Activated effector memory CD4-positive, alpha-beta T cell treated with anti-CD3 and anti-CD28 coated beads, Interleukin-2, amount 50 U/mL, for 16 hours (primary cell): Measurements from ENCODE around the gene ATG10.

Experiments
- DNase-seq: peaks from one replicate; pipeline ENCODE4 v3.0.0-alpha.2; 2020

The ATG10 gene

DNA sequence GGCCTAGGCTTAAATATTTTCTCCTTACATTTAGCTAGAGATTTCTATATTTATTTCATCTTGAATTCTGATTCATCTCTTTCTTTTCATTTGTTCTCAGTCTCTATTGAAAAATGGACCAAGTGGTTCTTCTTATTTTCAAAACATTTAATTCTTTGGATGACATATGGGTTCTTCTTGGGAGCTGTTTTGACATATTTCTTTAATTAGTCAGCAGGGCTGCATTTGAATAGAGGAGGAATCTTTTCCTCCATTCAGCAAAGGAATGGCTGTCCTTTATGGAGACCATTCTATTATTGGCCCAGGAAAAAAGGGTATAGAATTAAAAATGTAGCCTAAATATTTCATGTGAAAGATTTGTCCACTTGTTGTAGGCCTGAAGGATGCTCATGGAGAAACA lies 196.5 kb downstream of the ATG10 start:
- no peak for DNase-seq

DNA sequence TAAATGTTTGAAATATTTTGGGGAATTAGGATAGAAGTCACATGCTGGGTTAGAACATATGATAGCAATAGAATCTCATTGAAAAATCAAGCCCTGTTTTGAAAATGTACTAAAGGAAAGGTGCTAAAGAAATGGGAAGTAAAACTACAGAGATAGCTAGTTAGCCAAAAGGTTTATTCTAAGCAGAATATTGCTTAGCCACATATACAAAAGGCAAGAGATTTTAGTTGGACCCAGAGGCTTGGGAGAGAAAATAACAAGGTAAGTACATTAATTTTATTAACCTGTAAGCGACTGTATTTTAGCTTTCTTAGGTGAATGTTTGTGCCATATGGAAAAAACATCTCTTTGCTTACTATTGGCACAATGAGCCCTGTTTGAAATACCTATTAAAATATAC lies 198.1 kb downstream of the ATG10 start:
- DNase-seq: no peak

DNA sequence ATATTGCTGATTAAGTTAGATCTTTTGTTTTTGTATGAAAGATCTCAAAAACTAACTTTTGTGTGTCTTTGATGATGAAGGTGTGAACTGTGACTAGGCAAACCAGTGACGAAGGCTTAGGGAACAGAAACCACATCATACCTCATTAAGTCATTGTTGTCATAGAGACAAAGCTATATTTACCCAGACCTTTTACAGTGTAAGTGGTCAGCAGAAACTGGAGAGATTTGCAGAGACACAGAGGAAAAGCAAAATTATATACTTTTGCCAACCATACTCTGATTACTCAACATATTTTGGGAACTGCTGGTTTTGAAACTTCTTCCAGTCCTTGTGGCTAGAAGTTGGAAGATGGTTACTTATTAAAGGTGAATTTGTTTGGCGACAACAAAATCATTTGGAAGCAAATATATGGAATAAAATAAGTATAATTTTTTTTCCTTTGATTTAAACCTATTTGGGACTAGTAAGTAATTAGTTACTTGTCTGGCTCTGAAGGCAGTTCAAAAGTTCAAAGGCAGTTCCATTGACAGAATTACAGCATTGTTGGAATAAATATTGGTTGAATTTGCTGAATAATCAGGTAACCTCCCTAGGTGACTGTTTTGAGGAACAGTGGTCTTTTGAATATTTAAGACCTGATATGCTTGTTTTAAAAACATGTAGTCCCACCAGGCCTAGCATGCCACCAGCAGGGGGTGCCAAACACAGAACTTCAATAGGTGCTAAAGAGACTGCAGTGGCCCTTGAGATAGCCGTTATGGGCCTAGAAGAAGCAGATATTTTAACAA lies 202.5 kb downstream of the ATG10 start:
- peak; percentile 84 for DNase-seq

DNA sequence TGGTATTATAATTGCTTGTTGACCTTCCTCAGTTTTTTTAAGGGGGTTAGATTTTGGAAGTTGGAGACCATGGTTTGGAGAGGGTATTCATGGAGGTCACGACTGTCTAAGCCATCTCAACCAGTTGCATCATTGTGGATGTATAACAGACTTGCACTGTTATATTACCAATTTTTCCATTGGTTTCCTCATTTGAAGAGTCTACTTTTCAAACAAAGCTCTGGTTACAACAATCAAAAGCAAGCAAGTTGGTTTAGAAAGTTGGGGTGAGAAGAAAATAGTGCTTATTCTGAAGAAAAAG lies 203.0 kb downstream of the ATG10 start:
- no peak for DNase-seq

DNA sequence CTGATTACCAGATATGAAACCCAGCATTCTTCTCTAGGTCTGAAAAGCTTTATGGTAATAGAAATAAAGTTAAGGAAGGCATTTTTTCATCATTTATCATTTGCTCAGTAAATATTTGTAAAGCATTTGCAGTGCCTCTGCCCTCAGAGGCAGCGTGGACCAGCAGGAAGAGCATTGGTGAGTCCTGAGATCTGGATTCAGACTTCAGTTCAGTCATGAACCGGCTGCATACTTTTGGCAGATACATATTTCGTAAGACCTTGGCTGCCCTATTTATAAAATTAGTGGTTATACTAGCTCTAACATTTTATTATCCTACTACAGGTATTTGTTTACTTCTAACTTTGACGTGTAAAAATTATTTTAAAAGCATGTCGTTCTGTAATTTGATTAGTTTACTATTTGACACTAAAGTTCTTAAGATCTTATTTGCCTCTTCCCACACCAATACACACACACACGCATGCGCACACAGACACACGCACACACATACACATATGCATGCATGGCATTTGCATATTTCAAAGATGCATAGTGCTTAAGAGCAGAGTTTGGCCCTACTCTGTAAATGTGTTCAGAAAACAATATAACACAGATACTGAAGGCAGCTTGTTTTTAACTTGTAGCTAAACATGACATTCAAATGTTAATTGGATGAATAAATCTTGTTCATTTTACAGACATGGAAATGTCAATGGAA lies 204.4 kb downstream of the ATG10 start:
- no peak for DNase-seq

DNA sequence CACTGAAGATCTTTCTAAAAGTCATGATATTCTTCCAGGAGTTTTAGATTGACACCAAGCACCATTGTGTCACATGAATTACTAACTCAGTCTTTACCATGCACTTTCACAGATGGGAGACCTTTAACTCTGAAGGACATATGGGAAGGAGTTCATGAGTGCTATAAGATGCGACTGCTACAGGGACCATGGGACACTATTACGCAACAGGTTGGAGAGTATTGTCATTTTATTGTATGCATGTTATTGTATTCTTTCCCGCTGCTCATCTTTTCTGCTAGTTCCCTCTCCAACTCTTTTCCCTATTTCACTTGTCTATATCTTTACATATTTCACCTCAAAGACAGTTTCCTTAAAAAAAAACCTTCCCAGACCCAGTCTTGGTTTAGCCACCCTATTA lies 206.6 kb downstream of the ATG10 start:
- DNase-seq: no peak

DNA sequence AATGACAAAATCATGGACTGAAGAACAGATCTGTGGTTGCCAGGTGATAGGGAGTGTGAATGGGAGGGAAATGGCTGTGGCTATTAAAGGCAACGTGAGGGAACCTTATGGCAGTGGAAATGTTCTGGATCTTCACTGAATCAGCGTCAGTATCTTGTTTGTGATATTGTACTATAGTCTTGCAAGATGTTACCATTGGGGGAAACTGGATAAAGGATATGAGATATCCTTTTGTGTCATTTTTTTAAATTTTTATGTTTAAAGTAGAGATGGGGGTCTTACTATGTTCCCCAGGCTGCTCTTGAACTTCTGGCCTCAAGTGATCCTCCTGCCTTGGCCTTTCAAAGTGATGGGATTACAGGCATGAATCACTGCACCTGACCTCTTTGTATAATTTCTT lies 210.8 kb downstream of the ATG10 start:
- no peak for DNase-seq

DNA sequence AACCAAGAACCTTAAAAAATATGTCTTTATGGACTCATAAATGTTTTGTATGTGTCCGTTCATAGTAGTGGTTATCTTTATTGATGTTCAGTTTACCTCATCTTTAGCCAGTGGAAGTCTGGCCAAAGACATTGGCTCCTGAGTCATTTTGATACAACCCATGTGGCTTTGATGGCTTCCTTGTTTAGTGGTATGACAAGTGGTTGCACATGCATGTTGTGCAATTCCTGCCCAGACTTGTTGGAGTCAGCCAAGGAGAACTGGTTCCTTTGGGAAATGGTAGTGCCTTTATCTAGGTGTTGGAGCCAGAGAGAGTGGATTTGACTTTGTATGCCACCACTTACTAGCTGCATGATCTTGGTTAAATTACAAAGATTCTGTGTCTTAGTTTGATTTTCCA lies 212.0 kb downstream of the ATG10 start:
- no peak for DNase-seq

DNA sequence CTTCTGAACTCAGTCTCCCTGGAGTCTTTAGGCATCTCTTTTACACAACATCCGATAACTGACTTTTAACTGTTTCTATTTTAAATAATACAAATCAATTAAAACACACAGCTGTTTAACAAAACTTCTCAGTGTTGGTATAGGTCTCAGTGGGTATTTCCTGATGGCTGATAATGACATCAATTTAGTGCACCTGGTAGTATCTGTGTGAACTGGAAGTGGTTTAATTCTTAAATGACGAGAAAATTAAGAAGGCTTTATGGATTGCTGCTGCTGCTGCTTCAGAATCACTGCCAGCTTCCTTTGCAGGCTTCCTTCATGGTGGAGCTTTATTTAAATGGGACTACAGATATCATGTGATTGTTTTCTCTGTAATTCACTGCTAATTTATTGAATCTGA lies 214.0 kb downstream of the ATG10 start:
- no peak for DNase-seq

DNA sequence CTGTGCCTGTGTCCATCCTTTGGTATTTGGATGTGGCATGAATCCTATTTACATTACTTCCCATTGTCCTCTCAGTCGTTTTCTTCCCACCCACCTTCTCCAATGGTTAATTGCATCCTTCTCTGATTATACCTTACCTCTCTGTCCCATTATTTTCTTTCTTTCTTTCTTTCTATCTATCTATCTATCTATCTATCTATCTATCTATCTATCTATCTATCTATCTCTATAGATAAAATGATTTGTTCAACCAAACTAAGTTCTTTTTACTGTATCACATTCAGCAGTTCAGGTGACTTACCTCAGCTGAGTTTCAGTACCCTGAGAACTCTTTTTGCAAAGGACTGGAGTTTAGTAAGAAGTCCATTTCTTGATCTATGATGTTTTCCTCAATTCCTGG lies 225.7 kb downstream of the ATG10 start:
- no peak for DNase-seq

DNA sequence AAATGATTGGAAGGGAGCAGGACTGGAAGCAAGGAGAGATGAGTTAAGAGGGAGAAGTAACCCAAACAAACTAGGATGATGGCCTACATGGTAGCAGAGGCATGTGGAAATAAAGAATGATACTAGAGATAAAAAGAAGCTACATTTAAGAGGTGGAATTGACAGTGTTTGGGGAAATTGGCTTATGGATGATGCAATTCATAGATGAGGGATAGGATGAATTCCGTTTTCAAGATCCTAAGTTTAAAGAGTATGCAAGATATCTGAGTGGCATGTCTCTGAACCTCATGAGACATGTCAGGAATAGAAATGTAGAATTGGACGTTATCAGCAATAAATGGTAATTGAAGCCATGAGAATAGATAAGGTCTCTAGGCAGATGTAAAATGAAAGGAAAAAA lies 232.7 kb downstream of the ATG10 start:
- DNase-seq: no peak

DNA sequence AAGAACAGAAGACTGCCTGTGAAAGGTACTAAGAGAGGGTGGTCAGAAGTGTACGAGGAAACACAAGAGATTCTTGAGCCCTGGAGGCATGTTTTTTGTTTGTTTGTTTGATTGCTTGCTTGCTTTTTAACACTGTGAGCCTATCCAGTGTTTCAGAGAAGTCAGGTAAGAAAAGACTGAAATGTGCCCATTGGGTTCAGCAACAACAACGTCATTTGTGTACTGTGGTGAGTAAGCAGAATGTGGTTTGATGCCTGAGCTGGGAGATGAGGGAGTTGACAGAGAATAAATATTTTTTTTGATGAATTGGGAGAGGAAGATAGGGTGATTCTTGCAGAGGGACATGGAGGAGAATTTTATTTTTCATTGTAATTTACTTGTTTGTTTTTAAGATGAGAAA lies 233.2 kb downstream of the ATG10 start:
- no peak for DNase-seq

DNA sequence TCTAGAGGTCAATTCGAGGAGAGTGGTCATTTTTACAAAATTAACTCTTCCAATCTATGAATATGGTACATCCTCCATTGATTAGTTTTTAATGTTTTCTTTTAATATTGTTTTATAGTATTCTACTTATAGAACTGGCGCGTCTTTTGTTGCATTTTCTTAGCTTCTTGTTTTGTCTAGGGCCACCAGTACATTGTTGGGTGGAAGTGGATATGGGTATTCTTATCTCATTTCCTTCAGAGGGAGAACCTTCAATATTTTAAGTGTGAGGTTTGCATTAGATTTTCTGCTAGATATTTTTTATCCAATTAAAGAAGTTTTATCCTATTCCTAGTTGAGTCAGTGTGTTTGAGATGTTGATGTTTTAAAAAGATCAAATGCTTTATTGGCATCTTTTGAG lies 236.5 kb downstream of the ATG10 start:
- no peak for DNase-seq

DNA sequence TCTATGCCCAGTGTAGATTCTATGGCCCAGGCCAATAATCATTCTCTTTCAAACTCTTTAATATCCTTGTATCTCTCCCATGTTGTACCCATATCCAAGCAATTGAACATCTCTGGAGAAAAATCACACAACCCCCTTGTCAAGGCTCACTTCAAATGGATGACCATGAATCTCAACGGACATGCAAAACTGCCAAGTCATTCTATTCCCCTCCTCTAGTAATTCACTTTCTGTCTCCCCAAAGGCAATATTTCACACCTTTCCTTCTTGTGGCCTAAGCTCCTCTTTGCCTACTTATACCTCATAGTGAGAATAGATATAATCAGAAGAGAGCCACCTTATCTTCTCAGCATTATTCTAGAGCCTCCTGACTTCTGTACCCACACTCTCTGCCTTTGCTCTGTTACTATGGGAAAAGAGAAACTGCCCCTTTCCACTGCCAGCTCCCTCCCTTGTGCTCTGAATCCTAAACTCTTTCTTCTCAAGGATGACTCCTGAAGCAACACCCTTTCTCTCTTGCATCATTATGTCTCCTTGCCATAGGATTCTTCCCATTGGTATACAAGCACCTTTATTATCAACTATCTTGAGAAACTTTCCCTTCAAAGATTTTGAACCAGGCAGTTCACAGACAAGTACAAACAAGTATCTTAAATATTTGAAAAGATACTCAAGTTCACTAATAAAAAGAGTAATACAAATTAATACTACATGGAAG lies 240.2 kb downstream of the ATG10 start:
- DNase-seq: no peak

DNA sequence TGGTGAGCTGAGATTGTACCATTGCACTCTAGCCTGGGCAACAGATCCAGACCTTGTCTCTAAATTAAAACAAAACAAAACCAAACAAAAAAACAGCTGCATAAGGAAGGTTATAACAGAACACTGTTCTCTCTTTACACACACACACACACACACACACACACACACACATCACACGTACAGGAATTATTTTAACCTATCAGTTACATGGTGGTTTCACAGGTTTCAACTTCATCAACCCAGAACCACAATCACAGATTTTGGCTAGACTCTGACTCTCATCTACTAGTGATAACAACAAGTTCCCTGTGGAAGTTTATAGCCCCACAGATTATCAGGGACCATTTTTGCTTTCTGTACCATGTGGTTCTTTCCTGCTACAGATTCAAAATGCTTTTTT lies 246.1 kb downstream of the ATG10 start:
- no peak for DNase-seq

DNA sequence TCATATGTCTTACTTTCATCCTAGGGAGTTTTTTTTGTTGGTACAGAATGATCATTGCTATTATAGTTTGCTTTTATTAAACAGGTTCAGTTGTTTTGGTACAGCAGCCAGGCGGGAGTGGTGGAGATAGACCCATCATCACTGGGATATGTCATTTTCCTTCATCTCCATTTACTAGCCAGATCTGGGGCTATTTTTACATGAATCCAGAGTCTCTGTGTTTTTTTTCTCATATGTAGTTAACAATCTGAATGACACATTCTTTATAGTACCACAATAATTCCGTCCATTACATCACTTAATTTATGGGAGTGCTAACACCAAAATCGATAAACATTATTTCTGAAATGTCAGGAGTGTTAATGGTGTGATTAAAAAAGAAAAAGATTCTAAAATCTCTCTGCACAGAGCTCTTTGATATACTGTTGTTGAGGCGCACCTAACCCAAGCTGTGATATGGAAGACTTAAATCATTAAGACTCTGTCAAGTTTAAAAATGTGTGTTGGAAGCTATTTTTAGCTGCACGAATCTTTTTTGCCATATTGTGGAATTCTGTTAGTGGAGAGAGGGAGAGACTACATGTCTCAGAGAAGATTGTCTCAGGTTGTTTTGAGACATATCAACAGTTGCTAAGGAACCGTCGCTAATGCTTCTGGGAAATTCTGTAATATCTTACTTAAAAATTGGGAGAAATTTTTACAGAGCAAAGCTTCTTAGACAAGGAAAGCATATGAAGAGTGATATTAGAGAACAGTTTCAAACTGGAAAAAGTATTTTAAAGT lies 246.7 kb downstream of the ATG10 start:
- DNase-seq: no peak

DNA sequence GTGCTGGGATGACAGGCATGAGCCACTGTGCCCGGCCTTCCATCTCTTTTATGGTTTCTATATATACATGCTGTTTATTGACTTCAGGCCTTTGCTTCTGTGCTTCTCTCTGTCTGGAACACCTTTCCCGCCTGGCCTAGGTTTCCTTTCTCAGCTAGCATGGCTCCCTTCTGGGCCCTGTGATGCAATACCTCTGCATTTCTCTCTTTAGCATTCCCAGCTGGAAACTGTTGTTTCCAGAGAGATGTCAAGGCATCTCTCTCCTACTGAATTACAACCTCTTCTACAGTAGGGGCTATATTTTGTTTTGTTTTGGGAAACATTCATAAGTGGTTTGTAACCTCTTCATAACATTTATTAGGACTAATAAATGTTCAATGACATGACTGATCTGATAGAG lies 249.2 kb downstream of the ATG10 start:
- no peak for DNase-seq

DNA sequence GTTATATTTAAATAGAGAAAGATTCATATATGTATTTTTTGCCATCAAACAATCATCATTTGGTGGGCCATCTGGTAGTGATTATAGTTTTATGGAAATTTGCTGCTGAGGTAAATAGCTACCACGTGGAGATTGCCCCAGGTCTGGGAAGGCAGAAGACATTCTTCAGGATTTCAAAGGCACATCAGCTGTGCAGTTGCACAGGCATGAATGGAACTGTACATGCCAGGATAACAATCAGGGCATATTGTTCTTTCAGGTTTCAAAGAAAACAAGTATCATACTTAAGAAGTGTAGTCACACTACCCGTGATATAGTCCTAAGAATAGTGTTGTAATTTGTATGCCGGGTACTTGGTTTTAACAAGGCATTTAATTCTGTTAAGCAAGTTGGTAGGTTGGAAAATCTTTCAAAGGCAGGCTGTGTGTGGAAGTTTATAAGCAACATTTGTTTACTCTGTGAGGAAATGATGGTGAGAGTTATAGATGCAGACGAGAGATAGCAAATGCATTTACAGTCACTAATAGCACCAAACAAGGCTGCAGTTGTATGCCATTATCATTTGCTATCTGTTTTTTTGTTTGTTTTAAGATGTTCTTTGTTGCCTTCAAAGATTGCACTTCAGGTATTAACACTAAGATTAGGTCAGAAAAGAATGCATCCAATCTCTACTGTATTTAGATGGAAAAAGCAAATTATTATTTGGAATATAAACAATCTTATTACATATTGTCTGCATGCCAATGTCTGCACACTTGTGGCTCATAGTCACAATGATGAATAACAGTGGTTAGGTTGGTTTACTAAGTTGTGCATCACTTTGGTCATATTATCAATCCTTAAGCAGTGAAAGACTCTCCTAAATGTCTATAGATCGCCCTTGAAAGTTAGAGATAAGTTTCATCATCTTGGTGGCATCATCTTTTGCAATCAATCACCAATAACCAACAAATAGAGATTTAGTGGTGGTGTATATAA lies 251.1 kb downstream of the ATG10 start:
- no peak for DNase-seq

DNA sequence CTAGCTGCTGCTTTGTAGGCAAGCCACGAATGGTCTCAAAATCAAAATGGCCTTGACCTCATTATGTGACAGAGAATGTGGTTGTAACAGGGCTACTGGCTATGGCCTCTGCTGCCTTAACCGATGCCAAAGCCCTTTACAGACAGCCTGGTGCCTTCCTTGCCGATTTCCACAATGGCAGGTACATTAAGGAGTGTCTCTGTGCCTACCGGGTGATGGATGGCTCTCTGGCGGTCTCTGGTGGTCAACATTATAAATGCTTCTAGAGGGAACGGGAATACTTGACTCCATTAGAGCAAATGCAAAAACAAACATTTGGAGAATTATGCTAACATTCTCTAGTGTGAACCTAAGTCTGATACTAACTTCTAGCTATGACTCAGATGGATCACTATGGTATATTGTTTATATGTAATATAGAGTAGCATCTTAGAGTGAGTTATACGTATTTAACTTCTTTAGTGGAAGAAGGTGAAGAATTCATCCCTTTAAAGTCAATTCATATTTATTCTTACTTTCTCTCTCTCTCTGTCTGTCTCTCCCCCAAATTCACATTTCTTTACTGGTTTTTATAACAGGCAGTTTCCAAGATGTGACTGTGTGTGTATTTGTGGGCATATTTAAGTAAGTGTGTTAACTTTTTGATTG lies 253.8 kb downstream of the ATG10 start:
- peak; percentile 81 for DNase-seq

DNA sequence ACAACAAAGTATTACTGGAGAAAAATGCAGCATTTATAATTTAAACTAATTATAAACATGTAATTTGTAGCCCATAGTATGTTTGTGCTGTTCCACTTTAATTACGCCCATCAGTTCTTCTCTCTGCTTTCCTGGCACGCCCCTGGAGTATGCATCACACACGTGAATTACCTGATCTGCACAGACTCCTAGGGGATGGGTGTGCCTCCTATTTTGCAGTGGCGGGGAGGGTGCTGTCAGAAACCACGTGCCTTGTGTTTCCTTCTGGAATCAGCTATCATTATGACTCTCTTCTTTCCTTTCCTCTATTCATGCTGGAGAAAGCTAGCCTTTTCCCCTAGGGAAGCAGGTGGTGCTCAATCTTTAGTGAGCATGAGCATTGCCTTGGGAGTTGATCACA lies 263.1 kb downstream of the ATG10 start:
- DNase-seq: no peak

DNA sequence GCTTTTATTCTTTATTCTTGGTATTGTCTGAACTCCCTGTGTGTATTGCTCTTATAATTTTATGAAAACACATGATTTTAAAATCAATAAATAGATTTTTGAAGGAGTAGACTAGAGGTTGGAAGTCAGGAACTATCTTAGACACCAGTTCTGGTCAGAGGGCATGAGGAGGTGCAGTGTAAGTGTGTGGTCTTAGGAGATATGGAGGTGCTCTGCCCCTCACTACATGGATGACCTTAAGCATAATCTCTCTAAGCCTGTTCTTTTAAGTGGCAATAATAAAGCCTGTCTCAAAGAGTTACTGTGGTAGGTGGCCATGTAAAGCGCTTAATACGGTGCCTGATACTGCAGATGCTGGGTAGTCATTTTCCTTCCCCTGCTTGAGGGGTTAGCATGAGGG lies 272.3 kb downstream of the ATG10 start:
- no peak for DNase-seq
